Testis (tissue), 3 donors: Measurements from ENCODE around the gene PPP1R7. TPM values are rescaled to one million over a fixed set of nuclear protein-coding genes. Genes with fewer than 3 reads are reported as not detected.

Experiments used
- DNase-seq: peaks from one replicate; pipeline ENCODE4 v3.0.0-alpha.2; 2019
- H3K27ac ChIP-seq, 2 donors: fragments of 200-600 bp; sonication (generic); one replicate each; pipeline ENCODE4 v1.5.1; 2019
- H3K27me3 ChIP-seq: fragments of 200-600 bp; sonication (generic); one replicate; pipeline ENCODE4 v1.5.1; 2019
- H3K36me3 ChIP-seq: fragments of 200-600 bp; sonication (generic); one replicate; pipeline ENCODE4 v1.5.1; 2017; ENCODE audit warnings: low read depth; ENCODE audit errors: missing control alignments
- H3K4me1 ChIP-seq: fragments of 200-600 bp; sonication (generic); one replicate; pipeline ENCODE4 v1.5.1; 2019
- H3K4me3 ChIP-seq, 2 donors: fragments of 200-600 bp; sonication (generic); one replicate each; pipeline ENCODE4 v1.5.1; 2017 to 2019
- H3K9me3 ChIP-seq: fragments of 200-600 bp; sonication (generic); one replicate; pipeline ENCODE4 v1.5.1; 2017
- CTCF ChIP-seq, 3 experiments: fragments of 450-650 bp in 2 of 3; fragments of 200-600 bp in 1 of 3; sonication (generic) in 1 of 3; IDR thresholded peaks; one replicate each; pipeline ENCODE4 v1.5.1; 2016 to 2019; ENCODE audit warnings: antibody characterized with exemption in 3 of 3, mild to moderate bottlenecking in 2 of 3, moderate library complexity in 1 of 3
- POLR2A ChIP-seq: fragments of 450-650 bp; IDR thresholded peaks from one replicate; pipeline ENCODE4 v1.6.1; 2017; ENCODE audit warnings: antibody characterized with exemption, mild to moderate bottlenecking, moderate library complexity
- WGBS, 2 donors: methylation state at CpG; one replicate each; pipeline ENCODE4 v1.1.5; 2018; 5-methylcytosine and 5-hydroxymethylcytosine counted together
- intact Hi-C: fragments of 100-400 bp; cut with DNase I; formaldehyde crosslinking; loops from one replicate; pipeline ENCODE4 v1.15.1; 2023; ENCODE audit warnings: low total_unique reads
- polyA plus RNA-seq: library from polyadenylated mRNA; stranded (reverse); fragments of 350-450 nt; fragmentation: Illumina TruSeq; extraction: RNeasy Lipid Tissue Mini Kit (QIAGEN cat#74804); gene quantifications from one replicate; pipeline ENCODE4 v1.2.3, GENCODE V29; 2014; ENCODE audit warnings: low read depth, low replicate concordance; ENCODE audit not compliant: insufficient read depth
- total RNA-seq, 2 donors: library from RNA; depleted of rRNA; stranded (reverse); fragments of >200 nt; gene quantifications; one replicate each; pipeline ENCODE4 v1.2.3, GENCODE V29; 2016

The PPP1R7 gene
- total and polyA plus RNA-seq, 3 donors from 2014 or later, result 100 to 358 (median 139) TPM

GRCh38 chr2:241213041-241213440, 62.8 kb downstream of the PPP1R7 start:
- Histone ChIP-seq H3K36me3 (no peaks in the 10 kb centered on the region), H3K4me1 (no peaks in the 10 kb centered on the region), H3K27ac (no peak overlapping the region), H3K9me3 (no peaks in the 10 kb centered on the region), H3K4me3 (no peak overlapping the region), H3K27me3 (no peaks in the 10 kb centered on the region)
- intact Hi-C loops, result no loop called here
- 77 to 92% methylated on average over 6 to 13 of the region's 13 CpGs for WGBS, 2 donors
- DNase-seq, result no peak
- TF ChIP-seq CTCF (IDR thresholded peaks at IDR 0.05), result no peak
- no peak for TF ChIP-seq POLR2A

- Histone ChIP-seq H3K4me1 (peaks cover 1% of the 10 kb centered on the region), H3K4me3 (no peak overlapping the region), H3K9me3 (no peaks in the 10 kb centered on the region), H3K36me3 (no peaks in the 10 kb centered on the region), H3K27ac (no peak overlapping the region), H3K27me3 (no peaks in the 10 kb centered on the region)
- no peak for TF ChIP-seq CTCF (IDR thresholded peaks at IDR 0.05)
- TF ChIP-seq POLR2A, result no peak
- 78 to 83% methylated on average over 6 to 7 of the region's 7 CpGs for WGBS, 2 donors
- DNase-seq, result no peak
- intact Hi-C loops, result no loop called here
Measured at GRCh38 chr2:241213567-241213966, 63.3 kb downstream of the PPP1R7 start.

- Histone ChIP-seq H3K27ac (no peak overlapping the region), H3K27me3 (no peaks in the 10 kb centered on the region), H3K4me1 (peaks cover 7% of the 10 kb centered on the region), H3K36me3 (no peaks in the 10 kb centered on the region), H3K4me3 (no peak overlapping the region), H3K9me3 (no peaks in the 10 kb centered on the region)
- intact Hi-C loops, result no loop called here
- no peak for DNase-seq
- TF ChIP-seq CTCF (IDR thresholded peaks at IDR 0.05) (no peak), POLR2A (no peak)
- WGBS, 2 donors, result 67 to 75% methylated on average over 10 of the region's 10 CpGs
Measured at GRCh38 chr2:241214209-241214608, 63.9 kb downstream of the PPP1R7 start.

GRCh38 chr2:241214766-241215165, 64.5 kb downstream of the PPP1R7 start:
- Histone ChIP-seq H3K27ac (no peak overlapping the region), H3K9me3 (no peaks in the 10 kb centered on the region), H3K36me3 (no peaks in the 10 kb centered on the region), H3K27me3 (no peaks in the 10 kb centered on the region), H3K4me3 (no peak overlapping the region), H3K4me1 (peaks cover 7% of the 10 kb centered on the region)
- intact Hi-C loops, result no loop called here
- TF ChIP-seq CTCF (IDR thresholded peaks at IDR 0.05), result no peak
- TF ChIP-seq POLR2A, result no peak
- 97 to 100% methylated on average over 1 to 12 of the region's 12 CpGs for WGBS, 2 donors
- no peak for DNase-seq

GRCh38 chr2:241215421-241215820, 65.2 kb downstream of the PPP1R7 start:
- Histone ChIP-seq H3K36me3 (no peaks in the 10 kb centered on the region), H3K9me3 (no peaks in the 10 kb centered on the region), H3K4me3 (no peak overlapping the region), H3K27ac (no peak overlapping the region), H3K27me3 (no peaks in the 10 kb centered on the region), H3K4me1 (peaks cover 7% of the 10 kb centered on the region)
- no peak for TF ChIP-seq CTCF (IDR thresholded peaks at IDR 0.05)
- TF ChIP-seq POLR2A, result no peak
- intact Hi-C loops, result no loop called here
- WGBS, 2 donors, result 61 to 63% methylated on average over 7 to 9 of the region's 9 CpGs
- no peak for DNase-seq
